Heart left ventricle (tissue), 16 donors: ENCODE results near the gene CRY2. TPM values are rescaled to one million over a fixed set of nuclear protein-coding genes. Genes with fewer than 3 reads are reported as not detected.

Experiments used
- ATAC-seq, 4 donors: fragments of 200-7000 bp; cut with Tn5 transposase; one replicate each; pipeline ENCODE4 v1.9.1; 2020 to 2022; ENCODE audit warnings: moderate library complexity in 4 of 4, mild to moderate bottlenecking in 3 of 4, moderate number of reproducible peaks in 1 of 4
- DNase-seq, 5 donors: peaks; one replicate each; pipeline ENCODE4 v3.0.0-alpha.2; 2020
- H3K27ac ChIP-seq, 12 donors: fragments of 200-600 bp; sonication (generic) in 4 of 12; one replicate each; pipeline versions ENCODE4 v1.5.0 to v1.8.0; 2016 to 2022; ENCODE audit warnings: mild to moderate bottlenecking in 2 of 12
- H3K27me3 ChIP-seq, 9 donors: fragments of 200-600 bp; sonication (generic) in 2 of 9; one replicate each; pipeline versions ENCODE4 v1.5.1 to v1.8.0; 2016 to 2022; ENCODE audit warnings: mild to moderate bottlenecking in 3 of 9
- H3K36me3 ChIP-seq, 9 donors: fragments of 200-600 bp; sonication (generic) in 2 of 9; one replicate each; pipeline versions ENCODE4 v1.5.0 to v1.8.0; 2018 to 2022; ENCODE audit warnings: mild to moderate bottlenecking in 2 of 9
- H3K4me1 ChIP-seq, 12 donors: fragments of 200-600 bp; sonication (generic) in 4 of 12; one replicate each; pipeline versions ENCODE4 v1.5.0 to v1.8.0; 2016 to 2022; ENCODE audit warnings: mild to moderate bottlenecking in 3 of 12
- H3K4me3 ChIP-seq, 12 donors: fragments of 200-600 bp; sonication (generic) in 4 of 12; one replicate each; pipeline versions ENCODE4 v1.5.0 to v1.8.0; 2017 to 2022; ENCODE audit warnings: mild to moderate bottlenecking in 9 of 12, moderate library complexity in 4 of 12
- H3K9me3 ChIP-seq, 12 donors: fragments of 200-600 bp; sonication (generic) in 4 of 12; one replicate each; pipeline versions ENCODE4 v1.5.0 to v1.8.0; 2016 to 2022; ENCODE audit warnings: mild to moderate bottlenecking in 1 of 12
- CTCF ChIP-seq, 12 donors: fragments of 200-600 bp; sonication (generic) in 4 of 12; IDR thresholded peaks; one replicate each; pipeline versions ENCODE4 v1.5.0 to v1.8.0; 2018 to 2022; ENCODE audit warnings: antibody characterized with exemption in 12 of 12, mild to moderate bottlenecking in 5 of 12
- POLR2A ChIP-seq, 2 donors: fragments of 450-650 bp; IDR thresholded peaks; one replicate each; pipeline ENCODE4 v1.6.1; 2017; ENCODE audit warnings: antibody characterized with exemption in 2 of 2, mild to moderate bottlenecking in 2 of 2, moderate library complexity in 2 of 2
- WGBS, 4 donors: extraction: QIAGEN DNeasy Blood & Tissue Kit in 2 of 4; methylation state at CpG; one replicate each; pipeline versions ENCODE4 v1.1.5 to v1.1.7; 2013 to 2018; 5-methylcytosine and 5-hydroxymethylcytosine counted together
- intact Hi-C, 10 donors: fragments of 100-400 bp; cut with DNase I; formaldehyde crosslinking; loops; one replicate each; pipeline versions ENCODE4 v1.11.1 to v1.14.2; 2022
- polyA plus RNA-seq, 2 donors: library from polyadenylated mRNA; stranded (reverse); fragments of 200-250 nt; gene quantifications; one replicate each; pipeline ENCODE4 v1.2.3, GENCODE V29; 2013
- total RNA-seq, 9 donors: library from RNA; depleted of rRNA in 2 of 9; stranded (reverse); fragments of >200 nt in 2 of 9; fragmentation: NEBNext Ultra II Directional in 3 of 9; extraction: Animal tissue kit (Norgen Biotek cat#: 25700) in 3 of 9; gene quantifications; one replicate each; pipeline versions ENCODE4 v1.1.0 to v1.2.4, GENCODE V29; 2016 to 2023
- donor health status: ischemic (EF 13 %, LVEDD 7.1; RV severe dilation, severe dysfunction).
- donor health status: healthy with polysubstance abuse.
- donor health status: DM: no; HTN: yes; CAD: no.
- donor health status: DM: no; HTN: no; CAD: no.
- donor health status: ischemic (EF 25% LVEDD 6.9; RV normal size, moderate dysfunction).
- donor health status: ischemic (EF 25% LVEDD 5.7; RV mildly dilated, moderate dysfunction).
- donor health status: healthy.
- donor health status: DM: yes; HTN: yes; CAD: no.
- donor health status: ischemic (EF 35%, LVEDD 5.7; RV mildly dilated, moderate dysfunction).
- donor health status: nonischemic (EF 11% LVEDD 7.7; RV severe dilation, severe dysfunction).
- donor health status: DM: yes; HTN: yes; CAD: no.
- donor health status: PGD.
- donor health status: ischemic (EF 29% LVEDD 5.4; RV normal size, mild dysfunction).
- donor health status: nonischemic (EF 23%, LVEDD 6.1; RV moderate dilation, normal function).

Gene CRY2
- total and polyA plus RNA-seq, 11 donors: 23.2 to 132 (median 70.3) TPM

- intact Hi-C loops: loop anchor here in 8 of 10 donors (1.0 to 10.0 kb wide), 4 partner anchors 53 to 71 kb away; partner anchors contain the start of gene CRY2 (in 6 of the 8)
- H3K4me1 ChIP-seq: peaks cover 3 to 57% (median 31%) of the 10 kb centered on the region in 12 donors
- H3K9me3 ChIP-seq: no peaks in the 10 kb centered on the region
- WGBS, 4 donors: 0 to 1% (median 0%) methylated on average over 21 to 45 of the region's 45 CpGs
- H3K27me3 ChIP-seq: peaks cover 7 to 17% (median 10%) of the 10 kb centered on the region in 9 donors
- ATAC-seq (peak; percentile 91 to 95 (median 94)), DNase-seq (peak; percentile 97 to 99 (median 98))
- TF ChIP-seq POLR2A (IDR thresholded peaks at IDR 0.05) (peak in 1 of 2 donors; percentile 87), CTCF (IDR thresholded peaks at IDR 0.05) (no peak)
- peak within 1 kb of the TSS; percentile 75 to 100 (median 94) for H3K4me3 ChIP-seq
- peaks cover 0 to 33% (median 33%) of the 10 kb centered on the region in 9 donors for H3K36me3 ChIP-seq
- H3K27ac ChIP-seq: peak within 1 kb of the TSS; percentile 77 to 97 (median 90)
These were observed 70.5 kb downstream of the CRY2 start, which contains the start of gene PEX16 for GRCh38 chr11:45917623-45918330. Gene PEX16 (minus strand): TSS chr11:45917877. CDS start chr11:45917811, 66 bp downstream.

GRCh38 chr11:45918331-45918941 is 71.2 kb downstream of the CRY2 start:
- no peak for TF ChIP-seq CTCF (IDR thresholded peaks at IDR 0.05)
- peak in 1 of 2 donors; percentile 9 for TF ChIP-seq POLR2A (IDR thresholded peaks at IDR 0.05)
- Histone ChIP-seq H3K27me3 (peaks cover 14 to 24% (median 17%) of the 10 kb centered on the region in 9 donors), H3K36me3 (peaks cover 0 to 27% (median 26%) of the 10 kb centered on the region in 9 donors), H3K9me3 (no peaks in the 10 kb centered on the region), H3K4me1 (peaks cover 3 to 63% (median 37%) of the 10 kb centered on the region in 12 donors), H3K27ac (peak overlapping the region; percentile 77 to 97 (median 90)), H3K4me3 (peak overlapping the region; percentile 75 to 100 (median 94))
- ATAC-seq (peak; percentile 72 to 86 (median 82)), DNase-seq (peak; percentile 86 to 91 (median 87))
- intact Hi-C loops: loop anchor here in 7 of 10 donors (1.0 to 10.0 kb wide), 4 partner anchors 54 to 72 kb away; partner anchors contain the start of gene CRY2 (in 5 of the 7)
- 0 to 1% (median 0%) methylated on average over 28 to 38 of the region's 38 CpGs for WGBS, 4 donors

GRCh38 chr11:45918962-45919675 is 71.8 kb downstream of the CRY2 start:
- ATAC-seq (no peak), DNase-seq (peak in 2 of 5 donors; percentile 16 to 17)
- intact Hi-C loops: loop anchor here in 7 of 10 donors (1.0 to 10.0 kb wide), 4 partner anchors 54 to 72 kb away; partner anchors contain the start of gene CRY2 (in 5 of the 7)
- Histone ChIP-seq H3K4me3 (peak overlapping the region in 11 of 12 donors; percentile 75 to 100 (median 96)), H3K4me1 (peaks cover 3 to 63% (median 37%) of the 10 kb centered on the region in 12 donors), H3K36me3 (peaks cover 0 to 20% (median 19%) of the 10 kb centered on the region in 9 donors), H3K9me3 (no peaks in the 10 kb centered on the region), H3K27ac (peak overlapping the region in 11 of 12 donors; percentile 77 to 97 (median 91)), H3K27me3 (peaks cover 14 to 25% (median 17%) of the 10 kb centered on the region in 9 donors)
- TF ChIP-seq CTCF (IDR thresholded peaks at IDR 0.05) (no peak), POLR2A (IDR thresholded peaks at IDR 0.05) (no peak)
- 70 to 76% (median 72%) methylated on average over 7 of the region's 7 CpGs for WGBS, 4 donors
